GM13976 (cell line): Measurements from ENCODE around the gene ATRAID.

Source experiments
- DNase-seq: peaks from one replicate; pipeline ENCODE4 v3.0.0; 2012; ENCODE audit warnings: low spot score
- in situ Hi-C: fragments of 300-500 bp; cut with MboI; formaldehyde crosslinking; loops from one replicate; pipeline ENCODE4 v1.12.0; 2022; ENCODE audit warnings: low sequenced_read_pairs, mixed read lengths, inconsistent platforms; ENCODE audit not compliant: unreplicated experiment
- TF ChIP-seq, protein P1 (sequence below): IDR thresholded peaks from 2 replicates; pipeline ENCODE4 v1.5.1; 2012; ENCODE audit warnings: borderline replicate concordance, mild to moderate bottlenecking; ENCODE audit not compliant: insufficient read depth; ENCODE audit errors: extremely low read depth, missing control alignments, control extremely low read depth

Gene ATRAID

GRCh38 chr2:27256855-27257454 lies 45.1 kb downstream of the ATRAID start:
- TF ChIP-seq, protein P1, sequence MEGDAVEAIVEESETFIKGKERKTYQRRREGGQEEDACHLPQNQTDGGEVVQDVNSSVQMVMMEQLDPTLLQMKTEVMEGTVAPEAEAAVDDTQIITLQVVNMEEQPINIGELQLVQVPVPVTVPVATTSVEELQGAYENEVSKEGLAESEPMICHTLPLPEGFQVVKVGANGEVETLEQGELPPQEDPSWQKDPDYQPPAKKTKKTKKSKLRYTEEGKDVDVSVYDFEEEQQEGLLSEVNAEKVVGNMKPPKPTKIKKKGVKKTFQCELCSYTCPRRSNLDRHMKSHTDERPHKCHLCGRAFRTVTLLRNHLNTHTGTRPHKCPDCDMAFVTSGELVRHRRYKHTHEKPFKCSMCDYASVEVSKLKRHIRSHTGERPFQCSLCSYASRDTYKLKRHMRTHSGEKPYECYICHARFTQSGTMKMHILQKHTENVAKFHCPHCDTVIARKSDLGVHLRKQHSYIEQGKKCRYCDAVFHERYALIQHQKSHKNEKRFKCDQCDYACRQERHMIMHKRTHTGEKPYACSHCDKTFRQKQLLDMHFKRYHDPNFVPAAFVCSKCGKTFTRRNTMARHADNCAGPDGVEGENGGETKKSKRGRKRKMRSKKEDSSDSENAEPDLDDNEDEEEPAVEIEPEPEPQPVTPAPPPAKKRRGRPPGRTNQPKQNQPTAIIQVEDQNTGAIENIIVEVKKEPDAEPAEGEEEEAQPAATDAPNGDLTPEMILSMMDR: no peak
- DNase-seq: no peak
- in situ Hi-C loops: no loop called here

DNA sequence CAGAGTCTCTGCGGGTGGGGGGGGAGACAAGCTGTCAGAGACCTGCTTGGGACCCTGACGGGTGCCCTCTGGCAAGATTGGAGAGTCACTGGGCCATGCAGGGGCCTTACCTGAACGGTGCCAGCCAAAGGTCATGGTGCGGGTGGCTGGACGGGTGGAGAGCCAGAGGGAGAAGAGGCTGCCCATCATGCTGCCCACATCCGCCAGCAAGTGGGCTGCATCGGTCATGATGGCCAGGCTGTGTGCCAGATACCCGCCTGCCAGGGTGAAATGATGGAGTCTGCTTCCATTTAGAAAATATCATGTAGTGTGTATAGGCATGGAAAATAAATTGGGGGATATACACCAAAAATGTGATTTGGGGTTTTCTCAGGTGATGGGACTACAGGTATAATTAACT lies 46.2 kb downstream of the ATRAID start:
- in situ Hi-C loops: no loop called here
- TF ChIP-seq, protein P1: no peak
- DNase-seq: no peak

DNA sequence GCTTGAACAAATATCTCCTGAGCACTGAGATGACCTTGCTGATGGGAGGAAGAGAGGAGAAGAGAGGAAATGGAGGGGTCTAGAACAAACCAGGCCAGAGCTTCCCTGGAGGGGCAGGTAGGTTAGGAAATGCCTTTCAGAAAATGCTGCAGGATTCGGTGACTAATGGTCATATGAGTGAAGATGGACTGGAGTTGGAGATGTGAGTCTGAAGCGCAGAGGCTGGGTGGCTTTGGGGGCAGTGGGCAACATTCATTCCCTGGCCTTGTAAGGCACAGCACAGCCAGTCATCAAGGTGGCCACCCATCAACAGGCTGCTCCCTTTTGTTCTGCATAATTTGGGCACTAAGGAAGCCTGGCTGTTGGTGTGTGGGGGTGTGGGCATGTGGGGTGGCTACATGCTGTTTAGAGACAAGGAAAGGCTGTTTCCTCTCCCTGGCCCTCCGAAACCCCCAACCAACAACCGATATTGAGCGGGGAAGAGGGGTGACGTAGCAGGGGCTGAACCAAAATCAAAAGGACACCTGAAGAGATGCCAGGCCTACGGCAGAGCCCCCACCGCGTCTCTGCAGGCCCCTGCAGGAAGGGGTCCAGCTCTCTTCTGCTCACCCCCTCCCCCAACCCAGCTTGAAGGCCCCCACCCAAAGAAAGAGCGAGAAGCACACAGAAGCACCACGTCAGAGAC lies 49.5 kb downstream of the ATRAID start:
- TF ChIP-seq, protein P1: no peak
- no peak for DNase-seq
- in situ Hi-C loops: no loop called here

DNA sequence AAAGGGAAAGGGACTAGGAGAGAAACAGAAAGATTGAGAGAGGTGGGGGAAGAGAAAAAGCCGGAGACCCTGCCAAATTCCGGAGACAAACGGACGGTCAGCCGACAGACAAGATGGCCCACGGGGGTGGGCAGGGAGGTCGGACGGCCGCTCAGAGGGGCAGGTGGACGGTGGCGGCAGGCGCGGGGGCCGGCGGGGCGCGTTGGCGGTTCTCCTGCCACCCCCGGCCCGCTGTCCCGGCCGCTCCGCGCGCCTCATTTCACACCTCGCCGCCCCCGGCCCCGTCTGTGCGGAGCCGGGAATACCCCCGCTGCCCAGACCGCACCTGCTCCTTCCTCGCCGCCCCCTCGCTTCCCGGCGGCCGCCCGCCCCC lies 50.1 kb downstream of the ATRAID start:
- TF ChIP-seq, protein P1: no peak
- peak; percentile 34 for DNase-seq
- in situ Hi-C loops: no loop called here

- DNase-seq: peak; percentile 92
- in situ Hi-C loops: no loop called here
- TF ChIP-seq, protein P1: peak; percentile 3
These were observed 50.8 kb downstream of the ATRAID start, which contains the start of gene SLC30A3 for GRCh38 chr2:27262379-27263286. Gene SLC30A3 (minus strand): TSS chr2:27263047. CDS start chr2:27262906, 141 bp downstream.
